Neural cell (in vitro differentiated cells): ENCODE data around the gene LRRC36. TPM values are rescaled to one million over a fixed set of nuclear protein-coding genes. Genes with fewer than 3 reads are reported as not detected.

Source experiments
- H2AFZ ChIP-seq: fragments of 200-600, 300-800 bp; sonication (generic), shearing (Covaris generic); 2 replicates; pipeline ENCODE4 v1.6.0; 2014; ENCODE audit warnings: low read depth, mild to moderate bottlenecking, antibody characterized with exemption, low read length, moderate library complexity
- H3F3A ChIP-seq: fragments of 200-600 bp; shearing (Covaris generic); 2 replicates; pipeline ENCODE4 v1.6.1; 2016; ENCODE audit warnings: mild to moderate bottlenecking, moderate library complexity, mixed read lengths, antibody characterized with exemption, low read length; ENCODE audit not compliant: insufficient read depth, poor library complexity, severe bottlenecking
- H3K27ac ChIP-seq: fragments of 200-600, 300-800 bp; sonication (generic), shearing (Covaris generic); 2 replicates; pipeline ENCODE4 v1.5.1; 2014; ENCODE audit warnings: mild to moderate bottlenecking, low read length, moderate library complexity
- H3K27me3 ChIP-seq: fragments of 300-800, 200-600 bp; sonication (generic), shearing (Covaris generic); 2 replicates; pipeline ENCODE4 v1.6.0; 2014; ENCODE audit warnings: mild to moderate bottlenecking, low read depth, low read length, moderate library complexity; ENCODE audit not compliant: insufficient read depth
- H3K36me3 ChIP-seq: fragments of 300-800, 200-600 bp; sonication (generic), shearing (Covaris generic); 2 replicates; pipeline ENCODE4 v1.5.1; 2014; ENCODE audit warnings: mild to moderate bottlenecking, antibody characterized with exemption, low read length, moderate library complexity; ENCODE audit not compliant: insufficient read depth
- H3K4me2 ChIP-seq: fragments of 300-800, 200-600 bp; sonication (generic), shearing (Covaris generic); 2 replicates; pipeline ENCODE4 v1.6.0; 2014; ENCODE audit warnings: mild to moderate bottlenecking, low read length
- H3K4me3 ChIP-seq: fragments of 300-800, 200-600 bp; sonication (generic), shearing (Covaris generic); 2 replicates; pipeline ENCODE4 v1.5.1; 2014; ENCODE audit warnings: mild to moderate bottlenecking, low read length, moderate library complexity
- H3K79me2 ChIP-seq: fragments of 200-600 bp; shearing (Covaris generic); replicated peaks from 2 replicates; pipeline ENCODE4 v1.6.0; 2014; ENCODE audit warnings: mild to moderate bottlenecking, low read length, moderate library complexity; ENCODE audit not compliant: insufficient read depth
- H3K9ac ChIP-seq: fragments of 300-800, 200-600 bp; sonication (generic), shearing (Covaris generic); 2 replicates; pipeline ENCODE4 v1.6.1; 2016; ENCODE audit warnings: mild to moderate bottlenecking, low read length, mixed read lengths
- H3K9me2 ChIP-seq: fragments of 200-600 bp; shearing (Covaris generic); 2 replicates; pipeline ENCODE4 v1.6.1; 2016; ENCODE audit warnings: mild to moderate bottlenecking, low read length, mixed read lengths; ENCODE audit not compliant: insufficient read depth
- H3K9me3 ChIP-seq: fragments of 200-600, 300-800 bp; sonication (generic), shearing (Covaris generic); 2 replicates; pipeline ENCODE4 v1.6.1; 2016; ENCODE audit warnings: mild to moderate bottlenecking, mixed run types, low read length, moderate library complexity, mixed read lengths
- H4K20me1 ChIP-seq: fragments of 200-600 bp; shearing (Covaris generic); 2 replicates; pipeline ENCODE4 v1.6.1; 2016; ENCODE audit warnings: mild to moderate bottlenecking, mixed run types; ENCODE audit not compliant: insufficient read depth
- CTCF ChIP-seq: fragments of 450-650 bp; IDR thresholded peaks from 2 replicates; pipeline ENCODE4 v1.5.1; 2014; ENCODE audit warnings: antibody characterized with exemption, mild to moderate bottlenecking, moderate library complexity; ENCODE audit not compliant: poor library complexity, severe bottlenecking
- EP300 ChIP-seq: fragments of 450-650 bp; conservative IDR thresholded peaks from 2 replicates; pipeline ENCODE4 v1.6.1; 2014; ENCODE audit warnings: antibody characterized with exemption, mild to moderate bottlenecking, moderate library complexity; ENCODE audit not compliant: poor library complexity, severe bottlenecking
- EZH2 ChIP-seq: fragments of 200-600, 300-800 bp; shearing (Covaris generic), sonication (generic); IDR thresholded peaks from 2 replicates; pipeline ENCODE4 v1.6.1; 2014; ENCODE audit warnings: antibody characterized with exemption, low read length, borderline replicate concordance, mild to moderate bottlenecking; ENCODE audit not compliant: insufficient read depth, poor library complexity, severe bottlenecking
- MXI1 ChIP-seq: fragments of 450-650 bp; conservative IDR thresholded peaks from 2 replicates; pipeline ENCODE4 v1.6.1; 2014; ENCODE audit warnings: antibody characterized with exemption, mild to moderate bottlenecking; ENCODE audit not compliant: poor library complexity, severe bottlenecking
- POLR2AphosphoS5 ChIP-seq: IDR thresholded peaks from 2 replicates; pipeline ENCODE4 v1.6.1; 2012
- RAD21 ChIP-seq: fragments of 450-650 bp; conservative IDR thresholded peaks from 2 replicates; pipeline ENCODE4 v1.6.1; 2014; ENCODE audit warnings: antibody characterized with exemption, mild to moderate bottlenecking, moderate library complexity
- REST ChIP-seq: IDR thresholded peaks from 2 replicates; pipeline ENCODE4 v1.6.1; 2012; ENCODE audit warnings: borderline replicate concordance
- SMC3 ChIP-seq: fragments of 450-650 bp; conservative IDR thresholded peaks from 2 replicates; pipeline ENCODE4 v1.6.1; 2014; ENCODE audit warnings: antibody characterized with exemption, mild to moderate bottlenecking, moderate library complexity; ENCODE audit not compliant: poor library complexity
- TAF1 ChIP-seq: IDR thresholded peaks from 2 replicates; pipeline ENCODE4 v1.6.1; 2012; ENCODE audit warnings: low read depth
- polyA plus RNA-seq: library from polyadenylated mRNA; depleted of rRNA; stranded (reverse); fragments of >200 nt; gene quantifications from 2 replicates; pipeline ENCODE4 v1.2.3, GENCODE V29; 2014

Gene LRRC36
- polyA plus RNA-seq, 1 donor from 2014 or later: 1.6 TPM

GRCh38 chr16:67339453-67339852 is 12.8 kb downstream of the LRRC36 start:
- H3K79me2 ChIP-seq: no peaks in the 10 kb centered on the region

GRCh38 chr16:67341250-67341649 is 14.6 kb downstream of the LRRC36 start:
- no peak overlapping the region for H2AFZ ChIP-seq
- H3K9me2 ChIP-seq: no peaks in the 10 kb centered on the region
- no peak overlapping the region for H3K27ac ChIP-seq
- TF ChIP-seq SMC3: no peak
- no peak for TF ChIP-seq CTCF
- no peak for TF ChIP-seq MXI1
- H3F3A ChIP-seq: no peaks in the 10 kb centered on the region
- H3K9ac ChIP-seq: no peak overlapping the region
- H3K4me2 ChIP-seq: no peak overlapping the region
- H3K79me2 ChIP-seq: no peaks in the 10 kb centered on the region
- no peaks in the 10 kb centered on the region for H4K20me1 ChIP-seq
- H3K4me3 ChIP-seq: no peak overlapping the region
- no peaks in the 10 kb centered on the region for H3K27me3 ChIP-seq
- no peaks in the 10 kb centered on the region for H3K9me3 ChIP-seq
- no peaks in the 10 kb centered on the region for H3K36me3 ChIP-seq

More at GRCh38 chr16:67339453-67339852, 12.8 kb downstream of the LRRC36 start:
- Histone ChIP-seq H3K4me3 (no peak overlapping the region), H3F3A (no peaks in the 10 kb centered on the region), H4K20me1 (no peaks in the 10 kb centered on the region), H2AFZ (no peak overlapping the region), H3K4me2 (no peak overlapping the region), H3K27ac (no peak overlapping the region), H3K9ac (no peak overlapping the region), H3K27me3 (no peaks in the 10 kb centered on the region), H3K9me3 (no peaks in the 10 kb centered on the region), H3K36me3 (no peaks in the 10 kb centered on the region), H3K9me2 (no peaks in the 10 kb centered on the region)
- TF ChIP-seq POLR2AphosphoS5: no peak
- no peak for TF ChIP-seq SMC3

DNA sequence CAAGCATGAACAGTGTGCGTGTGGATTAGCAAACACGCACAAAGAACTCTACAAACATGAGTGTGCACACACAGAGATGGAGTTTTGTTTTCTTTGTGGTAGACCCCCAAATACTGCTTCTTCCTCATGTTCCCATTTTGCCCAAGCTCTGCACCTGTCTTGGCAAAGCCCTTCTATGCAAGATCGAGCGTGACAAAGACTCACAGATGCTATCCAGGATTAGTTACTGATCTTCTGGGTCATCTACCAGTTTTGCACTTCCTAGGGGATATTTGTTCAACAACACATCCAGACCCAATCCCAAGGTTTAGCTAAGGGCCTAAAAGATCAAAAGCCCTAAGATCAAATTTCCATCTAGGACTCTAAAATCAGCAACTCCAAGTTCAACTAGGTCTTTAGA is 16.0 kb downstream of the LRRC36 start:
- no peaks in the 10 kb centered on the region for H3K9me3 ChIP-seq
- no peaks in the 10 kb centered on the region for H3K9me2 ChIP-seq
- no peak overlapping the region for H3K9ac ChIP-seq

More for the DNA sequence above, 16.0 kb downstream of the LRRC36 start:
- Histone ChIP-seq H3F3A (no peaks in the 10 kb centered on the region), H3K27me3 (no peaks in the 10 kb centered on the region), H3K36me3 (no peaks in the 10 kb centered on the region), H3K4me2 (no peak overlapping the region), H3K27ac (no peak overlapping the region), H3K79me2 (no peaks in the 10 kb centered on the region), H4K20me1 (no peaks in the 10 kb centered on the region), H2AFZ (no peak overlapping the region), H3K4me3 (no peak overlapping the region)
- TF ChIP-seq RAD21: no peak
- TF ChIP-seq POLR2AphosphoS5: no peak
- TF ChIP-seq TAF1: no peak
- no peak for TF ChIP-seq REST
- TF ChIP-seq MXI1: no peak
- TF ChIP-seq SMC3: no peak
- no peak for TF ChIP-seq EP300
- TF ChIP-seq CTCF: no peak
- TF ChIP-seq EZH2: no peak
